K562 treated with DMSO at 1 percent for 12 hours (cell line): ENCODE results near the gene WEE1. TPM values are rescaled to one million over a fixed set of nuclear protein-coding genes. Genes with fewer than 3 reads are reported as not detected.

Experiments
- total RNA-seq: library from RNA; unstranded; fragments of 300-600 nt; gene quantifications from 2 replicates; pipeline ENCODE4 v1.2.3, GENCODE V29; 2022; ENCODE audit not compliant: insufficient read depth

Gene WEE1
- 26.7 and 54.1 TPM in 2 replicates for total RNA-seq

GRCh38 chr11:9573052-9573774 lies at the start of gene WEE1:
TSS of gene WEE1 (plus strand) at chr11:9573670. CDS start at chr11:9573934, 264 bp downstream.

Other genes starting within 250 kb of the WEE1 start
- gene IPO7, start 189.0 kb upstream of the WEE1 start, total RNA-seq, result 20.8 and 88.5 TPM in 2 replicates
- gene ZNF143, start 112.7 kb upstream of the WEE1 start, total RNA-seq, result 11.3 and 13.8 TPM in 2 replicates
- 2.7 and 10.1 TPM in 2 replicates for gene SWAP70, start 90.4 kb downstream of the WEE1 start, total RNA-seq